OCI-M1 (cell line): ENCODE measurements around the gene KCNIP4.

ENCODE experiments used
- DNase-seq: peaks from one replicate; lab custom pipeline; 2025; lab: John Stamatoyannopoulos, UW

Gene KCNIP4

GRCh38 chr4:21845663-21846062 lies 102.9 kb downstream of the KCNIP4 start:
- DNase-seq, result no peak

GRCh38 chr4:21835712-21836111 lies 112.9 kb downstream of the KCNIP4 start:
- no peak for DNase-seq

GRCh38 chr4:21830272-21830671 lies 118.3 kb downstream of the KCNIP4 start:
- no peak for DNase-seq

- DNase-seq, result no peak
These were observed 121.0 kb downstream of the KCNIP4 start for GRCh38 chr4:21827575-21827974.

GRCh38 chr4:21826071-21826470 lies 122.5 kb downstream of the KCNIP4 start:
- no peak for DNase-seq

GRCh38 chr4:21819086-21819485 lies 129.5 kb downstream of the KCNIP4 start:
- no peak for DNase-seq

- DNase-seq, result no peak
These were observed 132.8 kb downstream of the KCNIP4 start for GRCh38 chr4:21815651-21816377.

- DNase-seq, result no peak
These were observed 137.0 kb downstream of the KCNIP4 start for GRCh38 chr4:21811565-21811964.

GRCh38 chr4:21806991-21807390 lies 141.6 kb downstream of the KCNIP4 start:
- peak; percentile 3 for DNase-seq

GRCh38 chr4:21802406-21802805 lies 146.2 kb downstream of the KCNIP4 start:
- no peak for DNase-seq

GRCh38 chr4:21801661-21802385 lies 146.7 kb downstream of the KCNIP4 start:
- no peak for DNase-seq

- peak; percentile 3 for DNase-seq
These were observed 153.5 kb downstream of the KCNIP4 start for GRCh38 chr4:21795091-21795490.

- no peak for DNase-seq
These were observed 155.8 kb downstream of the KCNIP4 start for GRCh38 chr4:21792736-21793135.

- peak; percentile 68 for DNase-seq
These were observed 158.0 kb downstream of the KCNIP4 start for GRCh38 chr4:21790438-21791029.

- no peak for DNase-seq
These were observed 168.4 kb downstream of the KCNIP4 start for GRCh38 chr4:21780148-21780547.

- DNase-seq, result no peak
These were observed 169.9 kb downstream of the KCNIP4 start for GRCh38 chr4:21778702-21779101.

GRCh38 chr4:21775703-21776102 lies 172.9 kb downstream of the KCNIP4 start:
- no peak for DNase-seq

- DNase-seq, result peak; percentile 72
These were observed 179.0 kb downstream of the KCNIP4 start for GRCh38 chr4:21769404-21770147.

- DNase-seq, result peak; percentile 51
These were observed 179.9 kb downstream of the KCNIP4 start for GRCh38 chr4:21768349-21769310.

- DNase-seq, result peak; percentile 63
These were observed 182.7 kb downstream of the KCNIP4 start for GRCh38 chr4:21765810-21766407.

GRCh38 chr4:21763855-21764254 lies 184.7 kb downstream of the KCNIP4 start:
- DNase-seq, result no peak
